GM21515 (cell line): ENCODE measurements around the gene WDR53.
"Not testable (repeated sequence)": the region's sequence is repeated elsewhere in the genome, so short reads cannot be mapped to it uniquely, and the experiment has no call there.

Experiments used
- ATAC-seq: cut with Tn5 transposase; IDR thresholded peaks from one replicate; pipeline ENCODE4 v1.9.1; 2021; ENCODE audit not compliant: unreplicated experiment

Gene WDR53

DNA sequence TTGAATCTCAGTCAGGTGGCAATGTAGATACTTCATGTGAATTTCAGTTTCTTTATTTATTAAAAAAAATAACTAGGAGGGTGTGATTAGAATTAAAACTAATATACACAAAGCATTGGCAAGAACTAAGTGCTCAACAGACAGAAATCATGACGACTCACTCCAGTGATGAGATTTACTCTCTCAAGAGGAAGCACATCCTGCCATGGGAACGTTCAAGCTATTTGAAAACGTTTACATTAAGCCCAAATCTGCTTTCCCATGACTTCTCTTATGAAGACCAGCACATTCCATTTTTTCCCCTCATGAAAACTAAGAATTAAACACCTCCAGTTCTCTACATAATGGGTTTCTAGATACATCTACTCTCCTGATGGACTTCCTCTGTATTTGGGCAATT is 8.5 kb downstream of the WDR53 start:
- ATAC-seq = no peak

DNA sequence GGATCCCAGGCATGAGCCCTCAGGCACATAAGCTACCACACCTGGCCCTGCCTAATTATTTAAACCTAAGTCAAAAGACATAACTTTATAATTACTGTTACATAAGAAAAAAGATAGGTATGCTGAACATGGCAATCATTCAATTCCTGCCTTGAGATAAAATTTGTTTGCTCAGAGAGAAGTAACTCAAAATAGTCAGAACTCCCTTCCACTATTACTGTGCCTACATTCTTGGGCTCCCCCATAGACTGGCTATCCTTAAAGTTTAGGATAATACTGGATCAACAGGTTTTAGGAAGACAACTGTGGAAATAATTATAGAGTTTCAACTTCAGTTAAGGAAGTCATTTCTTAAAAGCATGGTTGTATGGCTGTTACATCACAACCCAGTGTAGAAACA is 9.9 kb downstream of the WDR53 start:
- ATAC-seq = no peak

DNA sequence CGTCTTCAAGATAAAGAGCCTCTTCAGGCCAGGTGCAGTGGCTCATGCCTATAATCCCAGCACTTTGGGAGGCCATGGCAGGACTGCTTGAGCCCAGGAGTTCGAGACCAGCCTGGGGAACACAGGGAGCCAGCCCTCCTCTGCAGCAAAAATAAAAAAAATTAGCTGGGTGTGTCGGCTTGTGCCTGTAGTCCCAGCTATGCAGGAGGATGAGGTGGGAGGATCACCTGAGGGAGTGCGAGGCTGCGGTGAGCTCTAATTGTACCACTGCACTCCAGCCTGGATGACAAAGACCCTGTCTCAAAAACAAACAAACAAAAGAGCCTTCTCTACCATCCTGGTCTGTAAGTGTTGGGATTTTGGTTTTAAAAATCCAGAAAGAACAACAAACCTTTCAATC is 11.1 kb downstream of the WDR53 start:
- ATAC-seq = no peak

DNA sequence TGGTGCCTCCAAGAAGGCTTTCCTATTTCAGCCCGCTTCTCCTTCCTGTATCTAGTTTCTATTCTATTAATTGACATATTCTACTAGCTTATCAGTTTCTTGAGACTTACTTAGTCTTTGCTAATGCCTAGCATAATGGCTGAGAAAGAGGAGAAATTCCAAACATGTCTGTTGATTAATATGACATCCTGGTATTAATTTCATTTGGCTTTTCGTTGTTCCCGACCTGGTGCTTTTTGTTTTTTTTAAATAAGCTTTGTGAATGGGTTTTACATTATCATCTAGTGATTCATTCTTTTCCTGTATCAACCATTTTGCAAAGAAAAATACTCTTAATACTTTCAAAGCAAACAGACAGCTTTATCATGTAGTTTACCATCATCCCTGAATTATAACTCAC is 13.1 kb downstream of the WDR53 start:
- ATAC-seq = no peak

DNA sequence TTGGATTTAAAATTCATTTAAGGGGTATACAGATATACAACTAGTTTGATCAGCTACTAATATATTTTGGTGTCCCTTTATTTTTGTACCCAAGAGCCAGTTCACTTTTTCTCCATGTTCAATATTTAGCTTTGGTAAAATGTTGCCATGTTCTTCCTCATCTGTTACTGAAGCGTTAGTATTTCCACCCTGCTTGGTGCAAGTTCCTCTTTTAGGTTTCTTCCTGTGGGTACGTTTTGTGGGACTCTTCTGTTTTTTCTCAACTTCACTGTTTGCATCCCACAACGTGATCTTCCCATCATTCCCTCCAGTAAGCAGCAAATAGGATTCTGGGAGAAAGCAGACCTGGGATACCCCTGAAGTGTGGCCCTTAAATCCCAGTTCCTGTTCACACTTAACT is 14.1 kb downstream of the WDR53 start:
- ATAC-seq = no peak

DNA sequence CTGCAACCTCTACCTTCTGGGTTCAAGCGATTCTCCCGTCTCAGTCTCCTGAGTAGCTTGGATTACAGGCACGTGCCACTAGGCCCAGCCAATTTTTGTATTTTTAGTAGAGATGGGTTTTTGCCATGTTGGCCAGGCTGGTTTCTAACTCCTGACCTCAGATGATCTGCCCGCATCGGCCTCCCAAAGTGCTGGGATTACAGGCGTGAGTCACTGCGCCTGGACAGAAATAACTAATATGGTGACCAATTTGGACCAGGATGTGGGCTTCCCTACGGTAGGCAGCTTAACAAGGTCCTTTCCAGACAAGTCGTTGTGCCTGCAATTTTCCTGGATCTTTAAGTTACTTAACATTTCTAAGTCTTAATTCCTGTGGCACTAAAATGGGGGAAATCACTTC is 14.8 kb downstream of the WDR53 start:
- no peak for ATAC-seq

DNA sequence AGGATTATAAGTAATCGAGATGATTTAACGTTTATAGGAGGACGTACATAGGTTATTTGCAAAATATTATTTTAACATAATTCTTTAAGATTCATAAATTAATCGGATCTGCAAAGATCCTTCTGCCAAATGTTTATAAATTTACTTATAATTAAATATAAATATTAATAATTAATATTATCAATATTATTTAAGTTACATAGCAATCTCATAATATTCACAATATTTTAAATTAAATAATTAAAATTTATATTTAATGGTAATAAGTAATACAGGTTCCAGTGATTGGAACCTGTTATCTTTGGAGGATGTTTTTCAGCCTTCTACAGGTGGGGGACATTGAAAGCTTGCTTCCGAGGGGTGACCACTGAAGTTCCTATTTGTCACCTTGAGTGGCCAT is 16.1 kb downstream of the WDR53 start:
- ATAC-seq = no peak

DNA sequence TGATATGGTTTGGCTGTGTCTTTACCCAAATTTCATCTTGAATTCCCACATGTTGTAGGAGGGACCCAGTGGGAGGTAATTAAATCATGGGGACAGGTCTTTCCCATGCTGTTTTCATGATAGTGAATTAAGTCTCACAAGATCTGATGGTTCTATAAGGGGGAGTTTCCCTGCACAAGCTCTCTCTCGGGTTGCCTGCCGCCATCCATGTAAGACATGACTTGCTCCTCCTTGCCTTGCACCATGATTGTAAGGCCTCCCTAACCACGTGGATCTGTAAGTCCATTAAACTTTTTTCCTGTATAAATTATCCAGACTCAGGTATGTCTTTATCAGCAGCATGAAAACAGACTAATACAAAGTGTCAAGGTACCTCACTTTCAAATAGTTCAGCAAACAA is 18.2 kb downstream of the WDR53 start:
- ATAC-seq = not testable (repeated sequence)

DNA sequence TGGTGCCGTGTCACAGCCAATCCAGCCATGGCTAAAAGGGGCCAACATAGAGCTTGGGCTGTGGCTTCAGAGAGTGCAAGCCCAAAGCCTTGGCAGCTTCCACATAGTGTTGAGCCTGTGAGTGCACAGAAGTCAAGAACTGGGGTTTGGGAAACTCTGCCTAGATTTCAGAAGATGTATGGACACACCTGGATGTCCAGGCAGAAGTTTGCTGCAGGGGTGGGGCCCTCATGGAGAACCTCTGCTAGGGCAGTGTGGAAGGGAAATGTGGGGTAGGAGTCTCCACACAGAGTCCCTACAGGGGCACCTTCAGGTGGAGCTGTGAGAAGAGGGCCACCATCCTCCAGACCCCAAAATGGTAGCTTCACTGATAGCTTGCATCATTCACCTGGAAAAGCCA is 19.0 kb downstream of the WDR53 start:
- ATAC-seq = not testable (repeated sequence)

DNA sequence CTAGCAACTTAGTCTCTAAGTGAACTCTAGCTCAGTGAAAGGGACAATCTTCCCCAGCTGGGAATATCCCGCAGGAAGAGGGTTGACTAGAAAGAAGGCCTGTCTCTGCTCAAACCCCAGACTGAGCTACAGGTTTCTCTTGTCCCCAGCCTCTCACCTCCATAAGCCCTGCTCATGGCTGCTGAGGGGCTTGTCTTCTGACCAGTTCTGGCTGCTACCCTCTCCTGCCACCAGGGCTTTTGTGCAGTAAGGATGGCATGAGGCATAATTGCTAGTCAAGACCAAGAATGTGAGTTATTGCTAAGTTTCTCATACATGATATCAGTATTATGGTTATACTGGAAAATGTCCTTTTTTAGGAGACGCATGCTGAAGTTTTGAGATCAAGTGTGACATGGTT is 21.3 kb downstream of the WDR53 start:
- no peak for ATAC-seq

DNA sequence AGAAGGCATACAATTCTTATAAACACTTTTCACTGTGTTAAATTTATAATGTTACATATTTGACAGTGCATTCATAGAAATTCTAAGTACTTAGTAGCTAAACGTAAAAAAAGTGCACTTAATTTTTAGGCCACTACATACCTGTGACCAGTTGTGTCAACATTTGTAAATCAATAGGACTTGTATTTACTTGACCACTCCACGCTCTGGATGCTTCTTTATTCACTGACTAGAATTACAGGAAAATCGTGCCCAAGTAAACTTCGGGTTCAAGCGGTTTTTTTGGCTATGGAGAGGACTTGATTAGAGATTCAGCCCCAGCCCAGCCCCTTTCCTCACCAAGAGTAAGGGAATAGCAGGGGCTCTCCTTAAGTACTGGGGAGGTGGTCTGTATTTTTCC is 21.8 kb downstream of the WDR53 start:
- no peak for ATAC-seq

DNA sequence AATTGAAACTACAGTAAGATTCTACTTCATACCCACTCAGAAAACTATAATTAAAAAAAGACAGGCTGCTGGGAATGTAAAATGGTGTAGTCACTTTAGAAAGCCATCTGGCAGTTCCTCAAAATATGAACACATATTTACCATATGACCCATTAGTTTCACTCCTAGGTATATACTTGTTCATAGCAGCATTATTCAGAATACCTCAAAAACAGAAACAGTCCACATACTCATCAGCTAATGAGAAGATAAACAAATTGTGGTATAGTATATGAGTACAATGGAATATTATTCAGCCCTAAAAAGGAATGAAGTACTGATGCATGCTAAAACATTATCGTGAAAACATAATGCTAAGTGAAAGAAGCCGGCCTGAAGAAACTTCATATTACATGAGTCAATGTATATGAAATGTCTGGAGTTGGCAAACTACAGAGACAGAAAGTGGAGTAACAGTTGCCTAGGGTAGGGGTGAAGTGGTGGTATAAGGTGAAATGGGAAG is 23.8 kb downstream of the WDR53 start:
- no peak for ATAC-seq

DNA sequence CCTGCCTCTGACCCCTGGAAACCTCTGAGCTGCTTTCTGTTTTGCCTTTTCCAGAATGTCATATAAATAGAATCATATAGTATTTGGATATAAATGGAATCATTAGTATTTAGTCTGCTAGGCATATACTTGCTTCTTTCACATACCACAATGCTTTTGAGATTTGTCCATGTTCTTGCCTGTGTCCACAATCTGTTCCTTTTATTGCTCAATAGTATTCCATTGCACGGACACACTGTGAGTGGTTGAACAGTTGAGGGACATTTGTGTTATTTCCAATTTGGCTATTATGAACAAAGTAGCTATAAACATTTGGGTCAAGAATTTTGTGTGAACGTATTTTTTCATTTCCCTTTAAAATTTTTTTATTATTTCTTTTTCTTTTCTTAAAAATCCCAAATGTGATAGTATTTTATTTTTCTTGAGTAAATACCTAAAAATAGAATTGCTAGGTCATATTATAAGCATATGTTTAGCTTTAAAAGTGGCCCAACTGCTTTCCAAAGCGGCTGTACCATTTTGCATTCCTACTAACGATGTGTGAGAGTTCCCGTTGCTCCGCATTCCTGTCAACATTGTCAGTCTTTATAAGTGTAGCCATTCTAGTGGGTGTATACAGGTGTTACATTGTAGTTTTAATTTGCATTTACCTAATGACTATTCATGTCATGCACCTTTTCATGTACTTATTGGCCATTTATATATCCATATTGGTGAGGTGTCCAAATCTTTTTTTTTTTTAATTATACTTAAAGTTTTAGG is 26.5 kb downstream of the WDR53 start:
- ATAC-seq = no peak

DNA sequence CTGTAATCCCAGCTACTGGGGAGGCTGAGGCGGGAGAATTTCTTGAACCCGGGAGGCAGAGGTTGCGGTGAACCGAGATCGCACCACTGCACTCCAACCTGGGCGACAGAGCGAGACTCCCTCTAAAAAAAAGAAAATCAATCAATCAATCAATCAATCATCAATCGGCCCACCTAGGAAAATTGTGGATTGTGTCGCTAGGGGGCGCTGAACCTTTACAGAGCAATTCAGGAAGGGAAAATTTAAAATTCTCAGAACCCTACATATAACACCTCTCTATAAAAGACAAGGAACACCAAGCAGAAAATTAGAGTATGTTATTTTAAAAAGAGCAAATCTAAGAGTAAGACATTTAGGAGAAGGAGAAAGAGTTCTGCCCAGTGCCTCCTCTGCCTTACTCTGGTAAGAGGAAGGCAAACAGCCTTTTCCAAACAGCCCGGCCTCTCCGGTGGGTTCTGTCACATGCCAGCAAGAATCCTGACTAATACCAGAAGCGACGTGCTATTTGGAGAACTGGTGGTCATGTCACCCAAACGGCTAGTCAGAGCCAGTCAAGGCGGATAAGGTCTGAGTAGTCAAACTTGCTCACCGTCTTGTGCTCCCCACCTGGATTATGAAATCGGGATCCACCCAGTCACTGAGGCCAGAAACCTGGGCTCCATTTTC is 30.9 kb downstream of the WDR53 start:
- ATAC-seq = no peak

DNA sequence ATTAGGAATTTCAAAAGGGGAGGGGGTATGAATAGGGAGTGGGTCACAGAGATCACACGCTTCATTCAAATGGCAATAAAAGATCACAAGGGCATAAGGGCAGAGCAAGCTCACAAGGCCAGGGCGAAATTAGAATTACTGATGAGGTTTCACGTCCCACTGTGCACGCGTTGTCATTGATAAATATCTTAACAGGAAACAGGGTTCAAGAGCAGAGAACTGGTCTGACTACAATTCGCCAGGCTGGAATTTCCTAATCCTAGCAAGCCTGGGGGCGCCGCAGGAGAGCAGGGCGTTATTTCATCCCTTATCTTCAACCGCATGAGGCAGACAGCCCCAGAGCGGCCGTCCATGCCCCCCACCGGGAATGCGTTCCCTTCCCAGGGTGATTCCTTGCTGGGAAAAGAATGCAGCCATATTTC is 35.1 kb downstream of the WDR53 start:
- no peak for ATAC-seq

DNA sequence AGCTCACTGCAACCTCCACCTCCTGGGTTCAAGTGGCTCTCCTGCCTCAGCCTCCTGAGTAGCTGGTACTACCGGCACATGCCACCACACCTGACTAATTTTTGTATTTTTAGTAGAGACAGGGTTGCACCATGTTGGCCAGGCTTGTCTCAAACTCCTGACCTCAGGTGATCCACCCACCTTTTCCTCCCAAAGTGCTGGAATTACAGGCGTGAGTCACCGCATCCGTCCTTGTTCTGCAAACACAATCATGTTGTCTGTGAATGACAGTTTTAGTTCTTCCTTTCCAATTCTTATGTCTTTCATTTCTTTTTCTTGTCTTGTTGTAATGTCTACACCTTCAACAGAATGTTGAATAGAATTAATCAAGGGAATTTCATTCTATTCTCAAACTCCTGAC is 36.9 kb downstream of the WDR53 start:
- ATAC-seq = no peak

DNA sequence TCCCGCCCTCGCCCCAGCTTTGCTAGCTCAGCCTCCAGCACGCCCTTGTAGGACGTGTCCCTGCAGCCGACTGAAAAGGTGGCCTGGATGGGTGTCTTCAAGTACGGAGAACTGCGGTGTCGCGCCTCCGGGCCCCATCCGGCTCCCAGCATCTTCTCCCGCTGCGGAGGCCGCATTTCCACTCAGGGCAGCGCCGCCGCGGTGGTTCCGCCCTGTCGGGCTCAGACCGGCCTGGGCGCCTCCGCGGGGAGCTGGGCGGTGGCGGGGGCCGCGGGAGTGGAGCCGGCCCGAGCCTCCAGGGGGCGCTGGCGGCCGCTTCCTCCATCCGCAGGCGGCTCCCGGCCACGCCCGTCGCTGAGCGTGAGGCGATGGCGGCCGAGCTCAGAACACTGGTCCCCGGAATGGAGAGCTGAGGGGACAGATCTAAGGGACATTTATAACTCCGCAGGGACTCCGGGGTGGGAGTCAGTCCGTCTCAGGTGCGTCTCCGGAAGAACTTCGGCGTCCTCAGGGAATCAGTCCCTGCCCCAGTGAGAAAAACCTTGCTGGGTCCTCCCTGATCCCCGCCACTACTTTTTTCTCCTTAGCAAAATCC is 39.6 kb downstream of the WDR53 start:
- ATAC-seq = peak; percentile 74

DNA sequence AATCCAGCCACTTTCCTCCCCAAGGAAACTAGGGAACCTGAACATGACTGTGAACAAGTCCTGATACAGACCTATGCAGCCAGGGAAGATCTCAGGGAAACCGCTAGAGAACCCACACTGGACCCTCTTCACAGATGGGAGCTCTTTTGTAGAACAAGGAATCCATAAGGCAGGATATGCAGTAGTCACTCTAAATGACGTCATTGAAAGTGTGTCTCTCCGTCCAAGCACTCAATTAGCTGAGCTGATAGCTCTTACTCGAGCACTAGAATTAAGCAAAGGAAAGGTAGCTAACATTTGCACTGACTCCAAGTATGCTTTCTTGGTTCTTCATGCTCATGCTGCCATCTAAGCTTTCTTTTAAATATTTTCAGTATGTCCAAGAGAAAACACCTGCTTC is 43.2 kb downstream of the WDR53 start:
- ATAC-seq = no peak

DNA sequence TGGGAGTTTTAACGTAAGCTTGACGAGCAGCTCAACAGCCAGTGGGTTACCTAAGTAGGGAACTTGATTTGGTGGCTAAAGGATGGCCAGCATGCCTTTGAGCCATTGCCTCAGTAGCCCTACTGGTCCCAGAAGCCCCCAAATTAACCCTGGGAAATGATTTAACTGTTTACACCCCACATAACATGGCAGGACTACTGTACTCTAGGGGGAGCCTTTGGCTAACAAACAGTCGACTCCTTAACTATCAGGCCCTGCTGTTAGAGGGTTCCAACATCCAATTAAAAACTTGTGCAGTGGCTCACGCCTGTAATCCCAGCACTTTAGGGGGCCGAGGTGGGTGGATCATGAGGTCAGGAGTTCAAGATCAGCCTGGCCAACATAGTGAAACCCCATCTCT is 43.8 kb downstream of the WDR53 start:
- ATAC-seq = no peak

DNA sequence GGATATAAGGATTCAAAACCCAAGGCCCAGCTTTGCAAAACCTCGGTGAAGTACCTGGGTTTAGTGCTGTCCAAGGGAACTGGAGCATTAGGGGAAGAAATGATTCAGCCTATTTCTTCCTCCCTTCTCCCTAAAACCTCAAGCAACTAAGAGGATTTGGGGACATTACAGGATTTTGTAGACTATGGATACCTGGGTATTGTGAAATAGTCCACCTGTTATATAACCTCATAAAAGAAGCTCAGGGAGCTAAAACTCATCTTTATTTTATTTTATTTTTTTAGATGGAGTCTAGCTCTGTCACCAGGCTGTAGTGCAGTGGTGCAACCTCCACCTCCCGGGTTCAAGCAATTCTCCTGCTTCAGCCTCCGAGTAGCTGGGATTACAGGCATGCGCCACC is 44.5 kb downstream of the WDR53 start:
- ATAC-seq = no peak

DNA sequence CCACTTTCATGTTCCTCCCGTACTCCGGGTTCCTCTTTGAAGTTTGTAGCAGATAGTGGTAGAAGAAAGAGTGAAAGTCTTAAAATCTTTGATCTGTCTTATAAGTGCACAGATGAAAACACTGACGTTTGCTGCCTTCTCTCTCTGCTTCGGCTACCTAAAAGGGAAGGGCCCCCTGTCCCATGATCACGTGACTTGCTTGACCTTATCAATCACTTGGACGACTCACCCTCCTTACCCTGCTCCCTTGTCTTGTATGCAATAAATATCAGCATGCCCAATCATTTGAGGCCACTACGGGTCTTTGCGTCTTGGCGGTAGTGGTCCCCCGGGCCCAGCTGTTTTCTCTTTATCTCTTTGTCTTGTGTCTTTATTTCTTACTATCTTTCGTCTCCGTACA is 47.1 kb downstream of the WDR53 start:
- ATAC-seq = not testable (repeated sequence)

DNA sequence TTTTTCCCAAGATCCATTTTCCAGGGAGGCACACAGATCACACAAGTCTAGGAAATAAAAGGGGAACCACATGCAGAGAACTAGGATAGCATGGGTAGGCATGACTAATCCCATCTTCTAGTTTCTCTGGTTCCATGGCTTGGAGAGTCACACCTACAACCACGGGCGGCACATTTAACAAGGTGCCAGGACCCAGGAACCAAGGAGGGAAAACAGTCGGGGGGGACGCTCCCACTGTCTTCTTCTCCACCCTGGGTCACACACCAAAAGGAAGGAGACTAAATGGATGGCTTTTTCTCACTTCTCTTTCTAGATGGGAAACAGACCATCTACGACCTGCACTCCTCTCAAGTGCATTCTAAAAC is 48.7 kb downstream of the WDR53 start:
- ATAC-seq = no peak
